ENCODE data around the gene AIRE. TPM values are rescaled to one million over a fixed set of nuclear protein-coding genes. Genes with fewer than 3 reads are reported as not detected.

Gene AIRE
- total RNA-seq, 1 donor from 2014 or later: not detected

DNA sequence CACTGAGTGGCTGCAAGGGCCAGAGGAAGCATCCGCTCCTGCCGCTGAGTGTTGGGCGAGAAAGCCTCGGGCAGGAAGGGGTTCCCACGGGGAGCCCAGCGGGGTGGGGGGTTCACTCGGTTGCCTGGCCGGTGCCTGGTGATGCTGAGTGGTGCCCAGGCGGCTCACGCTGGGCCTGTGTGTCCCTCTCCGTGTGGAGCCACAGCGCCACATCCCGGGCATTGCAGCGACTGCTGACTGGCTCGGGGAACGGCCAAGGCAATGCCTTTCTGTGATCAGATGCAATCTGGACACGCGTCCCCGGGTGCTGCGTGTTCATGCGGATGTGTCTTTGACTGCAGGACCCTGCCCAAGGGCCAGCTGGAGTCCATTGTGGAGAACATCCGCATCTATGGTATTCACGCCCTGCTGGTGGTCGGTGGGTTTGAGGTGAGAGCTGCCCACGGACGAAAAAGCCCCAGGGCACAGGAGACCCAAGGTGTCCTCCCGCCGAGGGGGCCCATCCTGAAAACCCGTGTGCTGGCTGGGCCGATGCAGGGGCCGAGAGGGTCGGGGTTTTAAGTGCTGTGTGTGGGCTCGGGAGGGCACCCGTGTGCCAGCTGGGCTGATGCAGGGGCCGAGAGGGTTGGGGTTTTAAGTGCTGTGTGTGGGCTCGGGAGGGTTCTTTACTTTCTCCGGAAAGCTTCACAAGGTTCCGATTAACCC, 37.1 kb downstream of the AIRE start:
- DNase-seq (ENCODE audit: extremely low read depth, low read depth, low spot score): no peak

DNA sequence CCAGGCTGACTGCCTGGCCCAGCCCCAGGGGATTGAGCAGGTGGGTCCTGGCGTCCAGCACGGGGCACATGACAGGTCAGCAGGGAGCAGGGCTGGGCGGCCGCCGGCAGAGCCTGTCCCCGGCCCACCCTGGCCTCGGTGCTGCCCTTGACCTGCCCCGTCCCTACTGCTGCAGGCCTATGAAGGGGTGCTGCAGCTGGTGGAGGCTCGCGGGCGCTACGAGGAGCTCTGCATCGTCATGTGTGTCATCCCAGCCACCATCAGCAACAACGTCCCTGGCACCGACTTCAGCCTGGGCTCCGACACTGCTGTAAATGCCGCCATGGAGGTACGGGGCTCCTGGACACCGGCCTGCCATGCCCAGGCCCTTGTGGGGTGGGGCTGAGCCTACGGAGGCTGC, 37.9 kb downstream of the AIRE start:
- DNase-seq (ENCODE audit: extremely low read depth, low read depth, low spot score): no peak

DNA sequence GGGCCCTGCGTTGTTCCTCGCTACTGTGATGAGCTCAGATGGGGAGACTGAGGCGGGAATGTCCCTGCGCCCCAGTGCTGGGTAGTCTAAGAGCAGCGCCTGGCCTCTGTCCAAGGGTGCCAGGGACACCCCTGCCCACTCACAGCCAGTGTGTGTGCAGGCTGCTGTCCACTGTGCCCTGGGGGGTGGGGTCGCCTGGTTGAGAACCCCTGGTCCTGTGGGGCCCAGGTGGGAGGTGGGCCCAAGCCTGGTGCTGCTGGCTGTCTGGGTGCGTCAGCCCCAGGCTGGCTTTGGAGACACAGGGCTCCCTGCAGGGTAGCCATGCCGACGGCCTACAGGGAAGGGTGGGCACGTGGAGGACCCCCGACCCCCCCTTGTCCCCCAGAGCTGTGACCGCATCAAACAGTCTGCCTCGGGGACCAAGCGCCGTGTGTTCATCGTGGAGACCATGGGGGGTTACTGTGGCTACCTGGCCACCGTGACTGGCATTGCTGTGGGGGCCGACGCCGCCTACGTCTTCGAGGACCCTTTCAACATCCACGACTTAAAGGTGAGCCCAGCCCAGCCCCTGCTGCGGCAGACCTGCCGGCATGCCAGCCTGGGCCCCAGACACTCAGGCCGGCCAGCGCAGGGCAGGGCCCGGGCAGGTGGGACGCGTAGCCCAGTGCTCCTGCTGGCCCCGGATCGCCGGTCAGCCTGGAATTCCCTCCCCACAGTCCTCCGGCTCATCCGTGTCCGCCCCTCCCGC, 38.6 kb downstream of the AIRE start:
- no peak for DNase-seq (ENCODE audit: extremely low read depth, low read depth, low spot score)

DNA sequence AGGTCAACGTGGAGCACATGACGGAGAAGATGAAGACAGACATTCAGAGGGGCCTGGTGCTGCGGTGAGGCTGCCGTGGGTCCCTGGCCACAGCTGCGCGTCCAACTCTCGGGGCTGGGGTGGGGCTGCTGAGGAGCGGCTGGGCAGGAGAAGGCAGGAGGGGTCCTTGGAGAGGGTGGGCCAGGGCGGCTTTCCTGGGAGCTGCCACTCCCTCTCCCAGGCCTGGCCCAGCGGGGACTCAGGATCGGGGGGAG, 39.1 kb downstream of the AIRE start:
- no peak for DNase-seq (ENCODE audit: extremely low read depth, low read depth, low spot score)

DNA sequence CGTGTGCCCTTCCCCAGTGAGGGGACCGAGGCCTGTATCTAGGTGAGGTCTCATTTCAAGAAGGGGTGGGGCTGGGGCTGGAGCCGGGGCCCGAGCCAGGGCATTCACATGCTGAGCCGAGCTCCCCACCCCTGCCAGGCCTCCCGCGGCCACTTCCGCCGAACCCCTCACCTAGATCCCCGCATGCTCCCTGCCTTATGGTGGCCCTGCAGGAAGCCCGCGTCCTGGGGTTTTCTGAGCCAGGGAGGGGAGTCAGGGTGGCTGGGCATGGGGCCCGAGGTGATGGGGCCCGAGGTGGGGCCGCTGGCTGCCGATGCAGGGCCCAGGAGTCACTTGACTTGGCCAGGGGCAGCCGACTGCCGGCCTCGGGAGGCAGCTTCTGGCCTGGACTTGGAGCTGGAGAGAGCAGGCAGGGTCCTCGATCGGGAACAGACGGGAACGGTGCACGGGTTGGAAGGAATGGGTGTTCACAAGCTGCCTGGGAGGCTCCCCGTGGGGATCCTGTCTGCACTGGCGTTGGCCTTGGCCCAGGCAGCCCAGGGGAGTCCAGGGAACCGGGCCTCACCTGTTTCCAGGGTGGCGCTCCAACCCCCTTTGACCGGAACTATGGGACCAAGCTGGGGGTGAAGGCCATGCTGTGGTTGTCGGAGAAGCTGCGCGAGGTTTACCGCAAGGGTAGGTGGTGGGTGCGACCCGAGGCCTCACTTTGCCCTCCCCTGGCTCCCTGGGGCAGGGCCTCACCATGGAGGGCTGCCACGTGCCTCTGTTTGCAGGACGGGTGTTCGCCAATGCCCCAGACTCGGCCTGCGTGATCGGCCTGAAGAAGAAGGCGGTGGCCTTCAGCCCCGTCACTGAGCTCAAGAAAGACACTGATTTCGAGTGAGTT, 40.0 kb downstream of the AIRE start:
- DNase-seq (ENCODE audit: extremely low read depth, low read depth, low spot score): no peak

DNA sequence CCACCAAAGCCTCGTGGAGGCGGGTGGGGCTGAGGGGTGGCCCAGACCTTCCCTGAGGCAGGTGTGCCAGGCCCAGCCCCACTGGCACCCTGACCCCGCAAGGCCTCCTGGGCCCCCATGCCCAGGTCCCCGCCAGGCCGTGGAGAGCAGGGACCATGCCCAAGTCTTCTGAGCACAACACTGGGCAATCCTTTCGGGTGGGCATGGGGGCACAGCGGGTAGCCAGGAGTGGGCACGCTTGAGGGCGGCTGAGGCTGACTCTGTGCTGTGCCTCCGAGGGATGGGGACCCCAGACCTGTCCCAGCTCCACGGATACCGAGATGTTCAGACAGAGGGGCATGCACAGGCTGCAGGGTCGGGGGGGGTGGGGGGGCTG, 40.6 kb downstream of the AIRE start:
- DNase-seq (ENCODE audit: extremely low read depth, low read depth, low spot score): no peak

DNA sequence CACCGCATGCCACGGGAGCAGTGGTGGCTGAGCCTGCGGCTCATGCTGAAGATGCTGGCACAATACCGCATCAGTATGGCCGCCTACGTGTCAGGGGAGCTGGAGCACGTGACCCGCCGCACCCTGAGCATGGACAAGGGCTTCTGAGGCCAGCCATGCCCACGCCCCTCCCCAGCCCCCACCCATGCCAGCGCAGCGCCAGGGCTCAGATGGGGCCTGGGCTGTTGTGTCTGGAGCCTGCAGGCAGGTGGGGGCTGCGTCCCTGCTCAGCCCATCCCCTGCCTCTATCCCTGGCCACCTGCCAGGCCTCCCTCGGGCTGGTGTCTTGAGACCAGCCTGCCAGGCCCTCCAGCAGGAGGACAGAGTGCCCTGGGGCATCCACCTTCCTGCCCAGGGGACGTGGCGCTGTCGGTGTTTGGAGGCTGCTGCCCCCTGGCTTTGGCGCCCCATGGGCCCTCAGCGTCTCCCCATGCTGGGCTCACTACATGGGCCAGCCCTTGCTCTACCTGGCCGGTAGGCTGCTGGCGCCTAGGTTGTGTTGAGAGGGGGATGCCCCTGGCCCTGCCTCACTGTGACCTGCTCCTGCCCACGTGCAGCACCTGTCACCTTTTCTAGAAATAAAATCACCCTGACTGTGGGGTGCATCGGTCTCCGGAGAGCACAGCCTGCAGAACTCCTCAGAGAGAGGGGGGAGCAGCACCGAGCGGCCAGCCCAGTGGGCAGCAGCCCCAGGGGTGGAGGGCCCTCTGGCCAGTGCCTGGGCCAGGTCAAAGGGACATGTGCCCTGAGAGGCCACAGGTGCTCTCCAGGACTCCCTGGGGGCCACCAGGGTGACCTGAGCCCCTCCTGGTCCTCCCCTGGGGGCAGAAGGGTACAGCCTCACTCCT, 41.3 kb downstream of the AIRE start:
- no peak for DNase-seq (ENCODE audit: extremely low read depth, low read depth, low spot score)

DNA sequence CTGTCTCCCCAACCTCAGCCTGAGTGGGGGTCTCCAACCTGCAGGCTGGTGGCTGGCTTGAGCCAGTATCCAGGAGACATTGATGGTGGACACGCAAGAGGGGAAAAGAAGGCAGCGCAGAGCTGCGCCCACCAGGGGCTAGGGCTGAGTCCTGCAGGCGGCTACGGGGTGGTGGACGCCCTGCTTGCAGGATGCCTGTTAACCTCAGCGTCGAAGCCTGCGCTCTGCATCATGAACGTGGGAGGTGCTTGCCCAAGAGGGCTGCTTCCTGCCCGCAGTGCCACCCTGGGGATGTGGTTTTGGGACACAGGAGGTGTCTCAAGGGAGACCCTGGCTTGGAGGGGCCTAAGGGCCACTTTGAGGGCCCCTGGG, 41.9 kb downstream of the AIRE start:
- no peak for DNase-seq (ENCODE audit: extremely low read depth, low read depth, low spot score)

DNA sequence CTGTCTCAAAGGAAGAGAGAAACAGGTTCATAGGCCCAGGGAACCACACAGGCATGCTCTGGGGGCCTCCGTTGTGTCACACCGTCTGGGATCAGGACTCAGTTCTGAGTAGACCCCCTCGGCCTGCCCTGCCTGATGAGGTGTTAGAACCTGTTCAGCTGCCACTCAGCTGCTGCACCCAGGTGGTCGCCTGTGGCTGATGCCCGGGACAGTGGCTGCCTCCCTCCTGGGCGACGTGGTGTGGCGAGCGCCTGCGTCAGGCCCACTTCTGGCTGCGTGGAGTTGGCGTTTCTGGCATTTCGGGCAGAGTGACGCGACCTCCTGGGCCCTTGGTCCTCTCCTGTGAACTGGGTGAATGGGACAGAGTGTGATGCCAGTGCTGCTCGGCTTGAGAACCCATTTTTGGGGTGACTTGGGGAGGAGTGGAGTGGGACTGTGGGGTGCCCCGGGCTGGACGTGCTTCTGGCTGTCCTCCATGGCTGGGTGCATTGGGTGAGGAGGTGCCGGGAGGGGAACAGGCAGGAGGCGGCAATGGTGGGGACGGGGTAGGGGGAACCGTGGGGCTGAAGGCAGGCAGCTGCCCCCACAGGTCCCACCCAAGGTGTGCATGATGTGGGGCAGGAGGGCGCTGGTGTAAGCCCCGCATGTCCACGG, 42.7 kb downstream of the AIRE start:
- DNase-seq (ENCODE audit: extremely low read depth, low read depth, low spot score): no peak

DNA sequence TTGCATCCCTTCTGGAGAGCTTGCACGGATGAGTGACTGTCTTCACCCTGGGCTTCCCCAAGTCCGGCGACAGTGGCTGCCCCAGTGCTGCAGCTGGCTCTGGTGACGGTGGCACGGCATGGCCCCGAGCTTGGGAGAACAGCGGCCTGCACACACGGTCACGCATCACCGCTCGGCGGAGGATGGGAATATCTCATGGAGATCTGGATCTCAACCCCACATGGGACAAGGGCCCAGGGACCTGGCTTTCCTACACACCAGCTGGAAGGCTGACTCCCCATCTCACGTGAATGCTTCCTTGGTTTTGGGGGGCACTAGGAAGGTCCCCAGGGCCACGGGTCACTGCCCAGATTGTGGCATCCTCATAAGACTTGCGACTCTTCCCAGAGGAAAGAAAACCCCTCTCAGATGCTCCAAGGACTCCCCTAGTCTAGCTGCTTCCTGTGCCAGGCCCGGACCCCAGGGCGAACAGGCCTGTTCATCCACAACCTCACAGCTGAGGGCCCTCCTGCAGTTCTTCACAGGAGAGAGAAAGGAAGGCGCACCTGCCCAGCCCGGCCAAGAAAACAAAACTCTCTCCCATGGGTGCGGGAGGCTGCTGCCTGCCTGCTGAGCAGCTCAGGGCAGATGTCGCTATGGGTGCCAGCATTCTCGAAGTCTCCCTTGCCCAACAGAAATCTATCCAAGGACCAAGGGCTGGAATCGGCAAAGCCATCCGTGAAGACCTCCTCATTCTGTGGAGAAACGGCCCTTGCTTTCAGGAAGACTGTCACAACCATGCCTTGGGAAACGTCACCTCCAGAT, 43.6 kb downstream of the AIRE start:
- no peak for DNase-seq (ENCODE audit: extremely low read depth, low read depth, low spot score)

DNA sequence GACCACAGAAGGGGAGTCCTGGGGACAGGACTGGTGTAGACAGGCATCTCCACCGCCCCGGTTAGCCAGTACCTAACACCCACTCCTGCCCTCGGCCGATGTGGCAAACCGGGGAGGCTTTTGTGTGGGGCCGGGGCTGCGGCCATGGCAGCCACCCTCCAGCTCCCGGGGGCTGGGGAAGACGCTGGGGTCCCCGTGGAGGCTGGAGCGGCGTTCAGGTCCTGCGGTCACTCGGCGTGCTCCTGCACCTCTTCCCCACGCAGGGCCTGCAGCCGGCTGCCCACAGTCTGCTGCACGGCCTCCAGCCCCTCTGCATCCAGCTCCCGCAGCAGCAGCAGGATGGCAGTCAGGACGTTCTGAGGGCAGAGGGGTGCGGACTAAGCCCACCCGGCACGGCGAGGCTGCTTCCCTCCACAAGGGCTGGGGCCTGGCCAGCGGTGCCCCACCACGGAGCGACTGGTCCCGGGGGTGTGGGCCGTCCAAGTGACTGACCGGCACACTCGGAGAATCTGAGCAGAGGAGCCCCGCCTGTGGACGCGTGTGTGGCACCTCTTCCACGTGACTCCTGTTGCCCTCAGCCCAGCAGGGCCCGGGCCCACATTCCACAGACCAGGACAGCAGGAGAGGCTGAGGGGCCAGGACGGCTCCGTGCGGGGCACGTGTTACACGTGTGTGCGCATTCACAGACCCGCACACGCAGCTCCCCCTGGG, 44.5 kb downstream of the AIRE start:
- no peak for DNase-seq (ENCODE audit: extremely low read depth, low read depth, low spot score)

DNA sequence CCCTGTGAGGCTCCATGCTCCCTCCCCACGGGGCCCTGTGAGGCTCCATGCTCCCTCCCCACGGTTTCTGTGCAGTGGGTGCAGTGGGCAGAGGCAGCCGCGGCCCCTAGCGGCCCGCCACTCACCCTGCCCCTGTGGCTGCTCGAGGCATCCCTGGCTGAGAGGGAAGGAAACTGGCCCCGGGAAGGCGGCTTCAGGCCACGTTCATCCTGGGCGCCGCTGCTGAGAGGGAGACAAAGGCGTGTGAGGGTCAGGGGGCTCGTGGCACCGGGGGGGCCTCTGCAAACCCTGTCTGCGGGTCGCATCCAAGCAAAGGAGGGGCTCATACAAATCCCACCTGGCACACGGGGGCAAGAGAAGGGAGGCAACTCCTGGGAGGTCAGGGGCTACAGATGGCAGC, 45.0 kb downstream of the AIRE start:
- DNase-seq (ENCODE audit: extremely low read depth, low read depth, low spot score): no peak

DNA sequence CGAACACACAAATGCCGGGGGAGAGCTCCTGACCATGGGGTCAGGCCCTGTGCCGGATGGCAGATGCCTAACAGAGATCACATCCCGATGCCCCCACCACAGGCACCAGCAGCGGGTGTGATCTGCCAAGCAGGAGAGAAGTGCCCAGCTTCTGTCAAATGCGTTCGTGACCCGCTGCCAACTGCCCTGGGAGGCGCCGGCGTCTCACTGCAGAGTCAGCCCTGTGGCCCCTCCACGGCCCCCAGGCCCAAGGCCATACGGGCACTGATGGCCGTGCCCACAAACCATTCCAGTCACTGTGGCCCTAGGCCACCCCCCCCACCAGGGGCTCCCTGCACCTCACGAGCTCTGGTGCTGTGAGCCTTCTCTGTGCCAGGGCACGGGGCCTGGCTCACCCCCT, 45.5 kb downstream of the AIRE start:
- no peak for DNase-seq (ENCODE audit: extremely low read depth, low read depth, low spot score)

DNA sequence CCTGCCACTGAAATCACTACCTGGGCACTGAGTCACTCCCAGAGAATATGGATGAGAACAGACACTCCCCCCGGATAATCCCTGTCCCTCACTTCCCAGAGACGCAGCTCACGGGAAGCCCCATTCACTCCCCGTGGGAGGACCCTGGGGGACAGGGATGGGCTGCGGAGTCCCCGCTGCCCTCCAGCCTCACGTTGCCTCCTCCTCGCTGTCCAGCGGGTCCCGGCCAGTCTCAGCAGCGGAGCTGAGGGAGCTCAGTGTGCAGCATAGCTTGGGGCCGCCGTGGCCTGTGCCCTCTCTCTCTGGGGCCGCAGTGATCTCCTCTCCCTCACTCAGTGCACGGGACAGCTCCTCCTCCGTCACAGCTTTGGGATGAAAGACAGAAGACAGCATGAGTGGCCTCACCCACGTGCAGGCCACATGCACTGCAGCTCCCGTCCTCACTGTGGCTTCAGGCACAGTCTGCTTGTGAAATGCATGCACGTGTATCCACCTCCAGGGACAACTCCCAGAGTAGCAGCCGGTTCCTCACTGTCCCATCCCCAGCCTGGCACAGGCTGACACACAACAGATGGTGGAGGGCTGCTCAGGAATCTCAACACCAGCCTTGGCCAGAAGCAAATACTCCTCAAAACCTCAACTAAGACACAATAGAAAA, 46.1 kb downstream of the AIRE start:
- DNase-seq (ENCODE audit: extremely low read depth, low read depth, low spot score): no peak

DNA sequence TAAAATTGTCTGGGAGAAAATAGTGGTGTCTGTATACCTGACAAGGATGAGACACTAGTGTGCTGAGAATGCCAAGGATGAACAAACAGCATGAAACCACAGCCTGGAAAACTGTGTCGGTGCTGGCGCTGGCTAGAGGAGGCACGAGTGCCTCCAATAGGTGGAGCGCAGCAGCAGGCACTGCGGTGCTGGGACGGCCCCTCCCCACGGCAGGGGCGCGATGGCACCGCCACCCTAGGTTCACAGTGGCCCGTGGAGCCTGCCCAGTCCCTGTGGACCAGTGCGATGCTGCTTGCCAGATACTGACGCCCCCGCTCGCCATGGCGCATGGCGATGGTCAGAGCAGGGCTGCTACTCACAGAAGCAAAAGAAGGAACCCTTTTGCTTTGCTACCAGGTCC, 46.7 kb downstream of the AIRE start:
- no peak for DNase-seq (ENCODE audit: extremely low read depth, low read depth, low spot score)

DNA sequence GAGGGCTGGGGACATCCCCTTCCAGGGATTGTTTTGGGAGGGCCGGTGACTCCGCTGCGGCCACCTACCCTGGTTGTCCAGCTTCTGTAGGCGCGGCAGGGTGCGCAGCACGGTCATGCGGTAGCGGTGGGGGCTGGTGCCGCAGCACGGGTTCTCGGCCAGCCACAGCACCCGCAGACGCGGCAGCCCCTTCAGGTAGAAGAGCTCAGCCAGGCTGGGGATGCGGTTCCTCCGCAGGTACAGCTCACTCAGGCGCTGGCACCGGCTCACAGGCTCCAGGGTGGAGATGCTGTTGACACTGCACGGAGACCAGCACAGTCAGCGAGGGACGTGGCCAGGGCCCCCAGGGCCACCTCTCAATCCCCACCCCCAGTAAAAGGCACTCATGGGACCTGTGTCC, 47.3 kb downstream of the AIRE start:
- DNase-seq (ENCODE audit: extremely low read depth, low read depth, low spot score): no peak

DNA sequence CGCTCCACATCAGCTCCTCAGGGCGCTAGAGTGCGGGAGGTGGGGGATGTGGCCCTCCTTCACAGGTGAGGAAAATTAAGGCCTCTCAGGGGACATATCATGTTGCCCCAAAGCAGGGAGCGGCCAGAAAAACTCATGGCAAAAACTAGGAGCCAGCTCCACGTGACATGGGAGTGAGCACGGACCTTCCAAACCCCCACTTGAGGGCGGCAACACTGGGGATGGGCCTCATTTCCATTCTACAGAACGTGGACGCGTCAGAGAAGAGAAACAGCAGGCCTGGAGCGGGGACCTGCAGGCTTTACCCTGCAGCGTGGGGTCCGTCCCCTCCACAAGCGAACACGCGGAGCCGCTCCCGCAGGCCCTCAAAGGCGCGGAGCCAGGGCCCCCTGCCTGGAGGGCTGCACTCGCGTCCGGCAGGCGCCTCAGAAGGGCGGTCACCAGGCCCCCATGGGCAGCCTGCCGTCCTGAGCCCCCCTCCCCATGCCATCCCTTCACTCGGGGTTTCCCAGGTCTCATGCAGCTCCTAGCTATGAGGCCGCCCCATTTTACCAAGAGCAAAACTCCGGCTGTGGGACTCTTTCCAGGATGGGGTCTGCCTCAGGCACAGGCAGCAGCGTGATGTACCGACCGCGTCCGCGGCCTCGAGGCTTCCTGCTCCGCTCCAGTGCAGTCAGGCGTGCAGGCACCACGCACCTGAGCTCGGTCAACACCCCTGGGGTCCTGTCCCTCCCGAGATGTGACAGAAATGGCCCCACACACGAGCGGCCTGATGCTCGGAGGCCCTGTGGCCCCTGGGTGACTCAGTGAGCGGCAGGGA, 48.0 kb downstream of the AIRE start:
- no peak for DNase-seq (ENCODE audit: extremely low read depth, low read depth, low spot score)

All from glomerular endothelial cell (primary cell).